OCI-LY1 (cell line): ENCODE measurements around the gene ZFYVE26.

ENCODE experiments used
- H2AFZ ChIP-seq: fragments of 200-600 bp; sonication (generic), shearing (Covaris generic); 2 replicates; pipeline ENCODE4 v1.6.0; 2014; ENCODE audit warnings: antibody characterized with exemption, mild to moderate bottlenecking, low read length
- H3F3A ChIP-seq: fragments of 200-600 bp; sonication (generic), shearing (Covaris generic); 2 replicates; pipeline ENCODE4 v1.6.0; 2014; ENCODE audit warnings: mild to moderate bottlenecking, antibody characterized with exemption, low read length, moderate library complexity; ENCODE audit not compliant: insufficient read depth
- H3K27ac ChIP-seq: fragments of 200-600 bp; sonication (generic); 2 replicates; pipeline ENCODE4 v1.5.1; 2014; ENCODE audit warnings: low read length, mixed run types, mild to moderate bottlenecking, low read depth; ENCODE audit not compliant: poor library complexity, severe bottlenecking
- H3K27me3 ChIP-seq: fragments of 200-600 bp; sonication (generic); 2 replicates; pipeline ENCODE4 v1.6.0; 2014; ENCODE audit warnings: antibody characterized with exemption, mild to moderate bottlenecking, low read length, moderate library complexity; ENCODE audit not compliant: insufficient read depth
- H3K36me3 ChIP-seq: fragments of 200-600 bp; sonication (generic); 2 replicates; pipeline ENCODE4 v1.6.1; 2014; ENCODE audit warnings: mild to moderate bottlenecking, antibody characterized with exemption, low read length, moderate library complexity, mixed read lengths; ENCODE audit not compliant: insufficient read depth
- H3K4me1 ChIP-seq: fragments of 200-600 bp; sonication (generic); 2 replicates; pipeline ENCODE4 v1.5.1; 2014; ENCODE audit warnings: mild to moderate bottlenecking, low read length, moderate library complexity; ENCODE audit not compliant: insufficient read depth, severe bottlenecking
- H3K4me2 ChIP-seq: fragments of 200-600 bp; sonication (generic), shearing (Covaris generic); 2 replicates; pipeline ENCODE4 v1.6.1; 2014; ENCODE audit warnings: low read length
- H3K4me3 ChIP-seq: fragments of 200-600 bp; sonication (generic); 2 replicates; pipeline ENCODE4 v1.5.1; 2014; ENCODE audit warnings: low read length, low read depth, mild to moderate bottlenecking, mixed read lengths; ENCODE audit not compliant: poor library complexity, severe bottlenecking
- H3K79me2 ChIP-seq: fragments of 200-600 bp; shearing (Covaris generic); 2 replicates; pipeline ENCODE4 v1.6.1; 2016; ENCODE audit warnings: mixed run types, low read length, mixed read lengths; ENCODE audit not compliant: insufficient read depth
- H3K9ac ChIP-seq: fragments of 200-600 bp; sonication (generic), shearing (Covaris generic); 2 replicates; pipeline ENCODE4 v1.6.1; 2014; ENCODE audit warnings: mild to moderate bottlenecking, low read length, mixed read lengths
- H3K9me2 ChIP-seq: fragments of 200-600 bp; sonication (generic), shearing (Covaris generic); 2 replicates; pipeline ENCODE4 v1.6.1; 2014; ENCODE audit warnings: low read depth, mild to moderate bottlenecking, low read length, mixed read lengths
- H3K9me3 ChIP-seq: fragments of 200-600 bp; shearing (Covaris generic); 2 replicates; pipeline ENCODE4 v1.6.1; 2014; ENCODE audit warnings: low read length, mixed read lengths
- H4K20me1 ChIP-seq: fragments of 200-600 bp; sonication (generic), shearing (Covaris generic); 2 replicates; pipeline ENCODE4 v1.6.0; 2016; ENCODE audit warnings: mild to moderate bottlenecking, low read length; ENCODE audit not compliant: insufficient read depth
- EZH2 ChIP-seq: fragments of 200-600 bp; sonication (generic), shearing (Covaris generic); IDR thresholded peaks from 2 replicates; pipeline ENCODE4 v1.8.0; 2017; ENCODE audit warnings: borderline replicate concordance, mixed run types, mild to moderate bottlenecking, antibody characterized with exemption, low read length, moderate library complexity, mixed read lengths
- TF ChIP-seq, protein P1 (sequence below): fragments of 200-600 bp; sonication (generic), shearing (Covaris generic); IDR thresholded peaks from 2 replicates; pipeline ENCODE4 v1.5.1; 2017; ENCODE audit warnings: mild to moderate bottlenecking, antibody characterized with exemption, low read length, moderate library complexity, mixed read lengths

ZFYVE26 gene

GRCh38 chr14:67697006-67697405 lies 119.4 kb downstream of the ZFYVE26 start:
- Histone ChIP-seq H4K20me1 (no peaks in the 10 kb centered on the region), H3K4me3 (no peak overlapping the region), H2AFZ (no peak overlapping the region), H3K4me1 (peaks cover 10% of the 10 kb centered on the region), H3K4me2 (no peak overlapping the region), H3K9me3 (no peaks in the 10 kb centered on the region), H3F3A (no peaks in the 10 kb centered on the region), H3K79me2 (peaks cover 22% of the 10 kb centered on the region), H3K36me3 (peaks cover 16% of the 10 kb centered on the region; the same call in 1 of the 2 replicates), H3K9ac (no peak overlapping the region), H3K27me3 (no peaks in the 10 kb centered on the region), H3K9me2 (no peaks in the 10 kb centered on the region), H3K27ac (no peak overlapping the region)
- TF ChIP-seq EZH2, result no peak
- TF ChIP-seq, protein P1, sequence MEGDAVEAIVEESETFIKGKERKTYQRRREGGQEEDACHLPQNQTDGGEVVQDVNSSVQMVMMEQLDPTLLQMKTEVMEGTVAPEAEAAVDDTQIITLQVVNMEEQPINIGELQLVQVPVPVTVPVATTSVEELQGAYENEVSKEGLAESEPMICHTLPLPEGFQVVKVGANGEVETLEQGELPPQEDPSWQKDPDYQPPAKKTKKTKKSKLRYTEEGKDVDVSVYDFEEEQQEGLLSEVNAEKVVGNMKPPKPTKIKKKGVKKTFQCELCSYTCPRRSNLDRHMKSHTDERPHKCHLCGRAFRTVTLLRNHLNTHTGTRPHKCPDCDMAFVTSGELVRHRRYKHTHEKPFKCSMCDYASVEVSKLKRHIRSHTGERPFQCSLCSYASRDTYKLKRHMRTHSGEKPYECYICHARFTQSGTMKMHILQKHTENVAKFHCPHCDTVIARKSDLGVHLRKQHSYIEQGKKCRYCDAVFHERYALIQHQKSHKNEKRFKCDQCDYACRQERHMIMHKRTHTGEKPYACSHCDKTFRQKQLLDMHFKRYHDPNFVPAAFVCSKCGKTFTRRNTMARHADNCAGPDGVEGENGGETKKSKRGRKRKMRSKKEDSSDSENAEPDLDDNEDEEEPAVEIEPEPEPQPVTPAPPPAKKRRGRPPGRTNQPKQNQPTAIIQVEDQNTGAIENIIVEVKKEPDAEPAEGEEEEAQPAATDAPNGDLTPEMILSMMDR, result no peak
